GM10248 (cell line): ENCODE results near the gene ITGB6.

Experiments used
- CTCF ChIA-PET: fragments of 300-600 bp; sonication (Branson Sonifier 250); formaldehyde crosslinking; extraction: SDS; loops from one replicate; lab custom pipeline; 2021; ENCODE audit warnings: antibody characterized with exemption; lab: Yijun Ruan, JAX
- POLR2A ChIA-PET: fragments of 350-650 bp; sonication (Branson Sonifier 250); formaldehyde crosslinking; extraction: SDS; loops from one replicate; lab custom pipeline; 2020; ENCODE audit warnings: antibody characterized with exemption; lab: Yijun Ruan, JAX
- DNase-seq: peaks from one replicate; pipeline ENCODE4 v3.0.0; 2012; ENCODE audit errors: extremely low spot score
- TF ChIP-seq, protein P1 (sequence below): IDR thresholded peaks from 2 replicates; pipeline ENCODE4 v1.5.1; 2012; ENCODE audit warnings: mild to moderate bottlenecking, low read depth; ENCODE audit errors: extremely low read depth, missing control alignments, control extremely low read depth

ITGB6 gene

DNA sequence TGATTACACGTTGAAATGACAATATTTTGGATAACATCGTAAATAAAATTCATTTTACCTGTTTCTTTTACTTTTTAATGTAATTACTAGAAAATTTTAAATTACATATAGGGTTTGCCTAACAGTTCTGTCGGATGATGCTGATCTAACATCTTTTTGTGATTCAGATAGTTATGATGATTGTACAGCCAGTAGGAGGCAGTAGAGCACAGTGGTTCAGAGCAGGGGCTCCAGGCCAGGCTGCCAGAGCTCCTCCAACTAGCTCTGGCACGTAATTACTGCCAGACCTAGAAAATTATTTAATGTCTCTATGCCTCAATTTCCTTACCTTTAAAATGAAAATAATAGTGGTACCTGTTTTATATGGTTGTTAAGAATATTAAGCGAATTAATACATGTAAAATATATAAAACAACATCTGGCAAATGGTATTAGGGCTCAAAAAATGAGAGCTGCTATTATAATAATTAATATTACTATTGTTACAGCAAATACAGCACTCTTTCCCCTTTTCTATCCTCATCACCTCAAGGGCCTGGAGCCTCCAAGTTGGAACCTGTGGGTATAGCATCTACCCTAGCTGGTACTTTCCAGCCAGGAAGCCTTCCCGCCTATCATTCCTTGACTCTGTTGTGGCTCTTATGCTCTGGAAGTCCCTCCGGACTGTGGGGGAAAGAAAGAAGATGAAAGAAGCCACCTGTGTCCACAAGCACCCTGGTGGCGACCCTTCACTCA is 90.0 kb downstream of the ITGB6 start:
- ChIA-PET POLR2A (no interaction called here), CTCF (interaction anchor here (0.6 to 4.0 kb wide), 34 partner anchors 10 to 1164 kb away, joined by 3 to 53 read pairs (median 4); no protein-coding TSS in a partner anchor)
- TF ChIP-seq, protein P1, sequence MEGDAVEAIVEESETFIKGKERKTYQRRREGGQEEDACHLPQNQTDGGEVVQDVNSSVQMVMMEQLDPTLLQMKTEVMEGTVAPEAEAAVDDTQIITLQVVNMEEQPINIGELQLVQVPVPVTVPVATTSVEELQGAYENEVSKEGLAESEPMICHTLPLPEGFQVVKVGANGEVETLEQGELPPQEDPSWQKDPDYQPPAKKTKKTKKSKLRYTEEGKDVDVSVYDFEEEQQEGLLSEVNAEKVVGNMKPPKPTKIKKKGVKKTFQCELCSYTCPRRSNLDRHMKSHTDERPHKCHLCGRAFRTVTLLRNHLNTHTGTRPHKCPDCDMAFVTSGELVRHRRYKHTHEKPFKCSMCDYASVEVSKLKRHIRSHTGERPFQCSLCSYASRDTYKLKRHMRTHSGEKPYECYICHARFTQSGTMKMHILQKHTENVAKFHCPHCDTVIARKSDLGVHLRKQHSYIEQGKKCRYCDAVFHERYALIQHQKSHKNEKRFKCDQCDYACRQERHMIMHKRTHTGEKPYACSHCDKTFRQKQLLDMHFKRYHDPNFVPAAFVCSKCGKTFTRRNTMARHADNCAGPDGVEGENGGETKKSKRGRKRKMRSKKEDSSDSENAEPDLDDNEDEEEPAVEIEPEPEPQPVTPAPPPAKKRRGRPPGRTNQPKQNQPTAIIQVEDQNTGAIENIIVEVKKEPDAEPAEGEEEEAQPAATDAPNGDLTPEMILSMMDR = peak; percentile 70
- DNase-seq = peak; percentile 52

DNA sequence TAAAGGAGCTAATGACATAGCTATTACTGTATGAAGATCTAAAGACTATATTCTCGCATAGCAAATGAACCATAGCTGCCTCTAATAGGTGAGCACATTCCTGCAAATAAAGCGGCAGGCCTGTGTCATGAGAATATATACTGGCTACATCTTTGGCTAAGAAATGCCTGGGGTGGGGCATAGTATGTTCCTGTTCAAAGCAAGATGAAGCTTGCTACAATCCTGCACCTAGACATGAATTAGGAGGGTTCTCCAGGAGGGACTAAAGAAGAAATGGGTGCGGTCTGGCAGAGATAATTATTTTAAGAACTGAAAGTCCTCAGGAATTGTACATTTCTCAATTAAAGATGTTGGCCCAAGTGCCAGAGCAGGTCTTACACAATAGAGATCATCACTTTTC is 90.8 kb downstream of the ITGB6 start:
- ChIA-PET POLR2A (no interaction called here), CTCF (interaction anchor here (0.9 to 4.0 kb wide), 18 partner anchors 9 to 886 kb away, joined by 3 to 53 read pairs (median 6); no protein-coding TSS in a partner anchor)
- TF ChIP-seq, protein P1 = no peak
- no peak for DNase-seq

DNA sequence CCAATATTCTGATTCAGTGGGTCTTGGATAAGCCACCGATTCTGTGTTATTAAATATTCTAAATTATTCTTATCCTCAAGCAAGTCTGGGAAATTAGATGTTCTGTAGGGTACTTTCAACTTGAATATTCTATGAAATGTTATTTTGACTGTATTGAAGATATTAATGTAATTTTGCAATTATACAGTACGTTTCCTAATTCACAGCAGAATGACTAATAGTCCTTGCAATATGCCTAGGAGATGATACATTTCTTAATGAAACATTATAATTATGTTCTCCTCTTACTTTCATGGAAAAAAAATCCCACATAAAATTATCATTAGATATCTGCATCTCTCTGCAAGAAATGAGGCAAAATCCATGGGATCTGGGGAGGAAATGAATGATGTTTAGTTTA is 91.4 kb downstream of the ITGB6 start:
- ChIA-PET CTCF (interaction anchor here (1.4 to 4.0 kb wide), 9 partner anchors 8 to 182 kb away, joined by 3 to 53 read pairs (median 9); no protein-coding TSS in a partner anchor), POLR2A (no interaction called here)
- TF ChIP-seq, protein P1 = no peak
- no peak for DNase-seq

DNA sequence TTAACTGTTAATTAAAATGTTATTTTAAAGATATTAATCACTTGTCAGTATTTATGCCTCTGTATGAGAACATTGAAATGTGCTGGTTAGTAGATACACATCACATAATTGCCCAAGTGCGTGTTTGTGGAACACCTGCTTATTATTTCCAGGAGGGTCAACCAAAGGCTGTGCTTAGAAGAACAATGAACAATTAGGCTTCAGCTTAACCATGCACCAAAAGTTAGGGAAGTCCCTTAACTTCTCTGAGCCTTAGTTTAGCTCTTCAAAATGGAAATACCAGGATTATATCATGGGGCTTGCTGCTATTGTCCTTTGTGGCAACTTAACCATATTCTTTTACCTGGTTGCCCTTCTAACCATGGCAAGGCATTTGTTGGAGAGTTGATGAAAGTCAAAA is 94.7 kb downstream of the ITGB6 start:
- CTCF ChIA-PET = interaction anchor here (1.1 kb wide), 1 partner anchor 9 kb away, joined by 5 read pairs; no protein-coding TSS in a partner anchor
- POLR2A ChIA-PET = no interaction called here
- TF ChIP-seq, protein P1 = no peak
- DNase-seq = no peak

DNA sequence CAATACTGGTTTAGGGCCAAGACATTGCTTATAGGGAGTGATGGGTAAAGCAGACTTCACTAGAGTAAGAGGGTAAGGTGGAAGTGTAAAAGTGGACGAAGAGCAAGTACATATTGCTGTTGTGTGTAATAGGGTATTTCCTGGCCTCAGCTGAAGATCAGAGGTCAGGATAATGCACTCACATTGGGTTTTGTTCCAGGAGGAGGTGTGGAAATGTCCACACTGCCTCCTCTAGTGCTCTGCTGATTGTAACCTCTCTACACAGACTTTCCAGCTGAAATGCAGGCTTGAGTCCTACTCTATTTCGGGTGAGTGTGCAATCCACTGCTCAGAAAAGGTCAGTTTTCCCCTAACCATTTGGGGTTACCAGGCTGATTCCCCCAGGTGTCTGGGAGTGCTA is 96.0 kb downstream of the ITGB6 start:
- CTCF ChIA-PET = interaction anchor here (1.3 kb wide), 1 partner anchor 13 kb away, joined by 3 read pairs; no protein-coding TSS in a partner anchor
- DNase-seq = no peak
- TF ChIP-seq, protein P1 = no peak
- POLR2A ChIA-PET = no interaction called here

DNA sequence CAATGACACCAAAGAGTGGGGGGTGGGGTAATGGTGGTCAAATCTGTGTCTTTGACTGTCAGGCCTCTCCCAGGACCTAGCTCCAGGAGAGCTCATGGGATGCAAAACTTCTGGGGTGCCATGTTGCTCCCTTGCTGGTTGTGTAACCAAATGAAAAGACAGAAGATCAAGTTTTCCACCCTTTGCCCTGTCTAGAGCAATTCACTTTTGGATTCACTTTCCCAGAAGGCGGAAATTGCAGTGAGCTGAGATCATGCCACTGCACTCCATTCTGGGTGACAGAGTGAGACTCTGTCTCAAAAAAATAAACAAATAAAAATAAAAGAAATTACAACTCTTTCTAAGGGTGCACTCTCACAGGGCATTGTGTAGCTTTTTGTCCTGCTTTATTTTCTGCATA is 102.7 kb downstream of the ITGB6 start:
- CTCF ChIA-PET = interaction anchor here (0.7 to 3.5 kb wide), 6 partner anchors 8 to 66 kb away, joined by 3 to 22 read pairs (median 4); no protein-coding TSS in a partner anchor
- no peak for DNase-seq
- TF ChIP-seq, protein P1 = no peak
- POLR2A ChIA-PET = no interaction called here
